ENCODE data around the gene CPEB1. TPM values are rescaled to one million over a fixed set of nuclear protein-coding genes. Genes with fewer than 3 reads are reported as not detected.
"Not testable (repeated sequence)": the region's sequence is repeated elsewhere in the genome, so short reads cannot be mapped to it uniquely, and the experiment has no call there.

CPEB1 gene
- total and polyA plus RNA-seq, 2 donors (not counting 1 experiment from before 2014, with no cell fraction given), result 8.4 to 62.3 TPM

GRCh38 chr15:82648257-82649103 is 1.3 kb upstream of the CPEB1 start:
- Histone ChIP-seq H3K9me3 (ENCODE audit: control insufficient read depth, insufficient read depth, low read depth, low read length) (no peaks in the 10 kb centered on the region), H3K4me3 (replicated peaks in 1 of 4; ENCODE audit: control extremely low read depth in 1 of 4, insufficient read depth in 1 of 4, low read depth in 3 of 4, low read length in 4 of 4) (peak overlapping the region; percentile 16 to 60 (median 27)), H3K4me2 (ENCODE audit: extremely low read depth, insufficient read depth, low read length) (peak overlapping the region; percentile 70), H3K79me2 (ENCODE audit: control insufficient read depth, insufficient read depth, low read length) (no peaks in the 10 kb centered on the region), H3K27ac (ENCODE audit: insufficient read depth, low read length) (no peak overlapping the region), H3K36me3 (ENCODE audit: control insufficient read depth, insufficient read depth, low read length) (no peaks in the 10 kb centered on the region), H3K9ac (ENCODE audit: insufficient read depth, low read length) (no peak overlapping the region), H3K27me3 (ENCODE audit: control insufficient read depth, insufficient read depth, low read length) (peaks cover 16% of the 10 kb centered on the region), H3K4me1 (ENCODE audit: control insufficient read depth, extremely low read depth, insufficient read depth, low read length) (no peaks in the 10 kb centered on the region), H4K20me1 (ENCODE audit: control insufficient read depth, extremely low read depth, insufficient read depth, low read length) (no peaks in the 10 kb centered on the region), H2AFZ (ENCODE audit: low read length) (no peak overlapping the region)
- DNase-seq (ENCODE audit: low read depth in 2 of 2), result peak in 1 of 2 donors; percentile 16
- TF ChIP-seq EZH2 (IDR thresholded peaks at IDR 0.05; ENCODE audit: low read length, missing control alignments), result peak; percentile 47
- TF ChIP-seq, protein P1, sequence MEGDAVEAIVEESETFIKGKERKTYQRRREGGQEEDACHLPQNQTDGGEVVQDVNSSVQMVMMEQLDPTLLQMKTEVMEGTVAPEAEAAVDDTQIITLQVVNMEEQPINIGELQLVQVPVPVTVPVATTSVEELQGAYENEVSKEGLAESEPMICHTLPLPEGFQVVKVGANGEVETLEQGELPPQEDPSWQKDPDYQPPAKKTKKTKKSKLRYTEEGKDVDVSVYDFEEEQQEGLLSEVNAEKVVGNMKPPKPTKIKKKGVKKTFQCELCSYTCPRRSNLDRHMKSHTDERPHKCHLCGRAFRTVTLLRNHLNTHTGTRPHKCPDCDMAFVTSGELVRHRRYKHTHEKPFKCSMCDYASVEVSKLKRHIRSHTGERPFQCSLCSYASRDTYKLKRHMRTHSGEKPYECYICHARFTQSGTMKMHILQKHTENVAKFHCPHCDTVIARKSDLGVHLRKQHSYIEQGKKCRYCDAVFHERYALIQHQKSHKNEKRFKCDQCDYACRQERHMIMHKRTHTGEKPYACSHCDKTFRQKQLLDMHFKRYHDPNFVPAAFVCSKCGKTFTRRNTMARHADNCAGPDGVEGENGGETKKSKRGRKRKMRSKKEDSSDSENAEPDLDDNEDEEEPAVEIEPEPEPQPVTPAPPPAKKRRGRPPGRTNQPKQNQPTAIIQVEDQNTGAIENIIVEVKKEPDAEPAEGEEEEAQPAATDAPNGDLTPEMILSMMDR (conservative IDR thresholded peaks at IDR 0.05 in 1 of 2, IDR thresholded peaks at IDR 0.05 in 1 of 2; ENCODE audit: low read depth in 1 of 2, low read length in 2 of 2), result no peak

GRCh38 chr15:82647835-82648256 is 683 bp upstream of the CPEB1 start:
- Histone ChIP-seq H3K4me3 (replicated peaks in 1 of 4; ENCODE audit: control extremely low read depth in 1 of 4, insufficient read depth in 1 of 4, low read depth in 3 of 4, low read length in 4 of 4) (peak overlapping the region; percentile 16 to 60 (median 27)), H3K4me1 (ENCODE audit: control insufficient read depth, extremely low read depth, insufficient read depth, low read length) (no peaks in the 10 kb centered on the region), H3K9ac (ENCODE audit: insufficient read depth, low read length) (no peak overlapping the region), H3K27ac (ENCODE audit: insufficient read depth, low read length) (no peak overlapping the region), H3K4me2 (ENCODE audit: extremely low read depth, insufficient read depth, low read length) (peak overlapping the region; percentile 70), H4K20me1 (ENCODE audit: control insufficient read depth, extremely low read depth, insufficient read depth, low read length) (no peaks in the 10 kb centered on the region), H3K9me3 (ENCODE audit: control insufficient read depth, insufficient read depth, low read depth, low read length) (no peaks in the 10 kb centered on the region), H3K36me3 (ENCODE audit: control insufficient read depth, insufficient read depth, low read length) (no peaks in the 10 kb centered on the region), H2AFZ (ENCODE audit: low read length) (peak overlapping the region; percentile 46), H3K27me3 (ENCODE audit: control insufficient read depth, insufficient read depth, low read length) (peaks cover 16% of the 10 kb centered on the region), H3K79me2 (ENCODE audit: control insufficient read depth, insufficient read depth, low read length) (no peaks in the 10 kb centered on the region)
- TF ChIP-seq, protein P1 (conservative IDR thresholded peaks at IDR 0.05 in 1 of 2, IDR thresholded peaks at IDR 0.05 in 1 of 2; ENCODE audit: low read depth in 1 of 2, low read length in 2 of 2), result no peak
- no peak for TF ChIP-seq EZH2 (IDR thresholded peaks at IDR 0.05; ENCODE audit: low read length, missing control alignments)
- DNase-seq (ENCODE audit: low read depth in 2 of 2), result no peak

DNA sequence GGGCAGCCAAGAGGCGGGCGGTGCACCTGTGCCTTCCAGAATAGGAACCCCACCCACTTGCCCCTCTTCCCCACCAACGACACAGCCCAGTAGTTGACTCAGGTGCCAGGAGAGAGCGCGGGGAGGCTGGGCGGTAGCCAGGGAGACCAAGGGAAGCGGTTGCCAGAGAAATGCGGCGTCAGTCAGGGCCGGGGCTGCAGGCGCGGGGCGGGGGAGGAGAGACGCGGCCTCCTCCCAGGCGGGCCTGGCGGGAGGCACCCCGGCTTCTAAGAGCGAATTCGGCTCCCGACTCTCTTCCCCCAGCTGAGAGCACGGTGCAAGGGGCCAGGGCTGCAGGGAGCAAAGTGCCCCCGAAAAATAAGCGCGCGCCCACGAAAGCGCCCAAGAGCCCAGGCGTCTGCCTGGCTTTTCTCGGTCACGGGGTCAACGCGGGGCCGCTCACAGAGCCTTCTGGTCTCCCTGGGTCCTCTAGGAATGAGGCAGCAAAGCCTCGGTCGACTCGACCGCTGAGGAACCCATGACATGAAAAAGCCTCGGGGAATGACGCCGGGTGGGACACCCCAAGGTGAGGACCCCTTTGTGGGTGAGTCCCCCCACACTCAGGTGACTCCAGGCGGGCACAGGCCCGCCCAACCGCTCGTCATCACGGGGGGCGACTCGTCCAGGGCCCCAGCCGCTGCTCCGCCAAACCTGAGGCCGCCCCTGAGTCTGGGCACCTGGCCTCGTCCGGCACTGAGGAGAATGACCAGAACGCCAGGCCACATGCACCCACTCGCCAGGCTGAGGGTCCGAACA is 716 bp downstream of the CPEB1 start:
- TF ChIP-seq, protein P1 (conservative IDR thresholded peaks at IDR 0.05 in 1 of 2, IDR thresholded peaks at IDR 0.05 in 1 of 2; ENCODE audit: low read depth in 1 of 2, low read length in 2 of 2), result no peak
- no peak for TF ChIP-seq EZH2 (IDR thresholded peaks at IDR 0.05; ENCODE audit: low read length, missing control alignments)
- Histone ChIP-seq H3K27ac (ENCODE audit: insufficient read depth, low read length) (no peak overlapping the region), H3K9ac (ENCODE audit: insufficient read depth, low read length) (no peak overlapping the region), H2AFZ (ENCODE audit: low read length) (no peak overlapping the region), H3K4me2 (ENCODE audit: extremely low read depth, insufficient read depth, low read length) (peak overlapping the region; percentile 59), H3K9me3 (ENCODE audit: control insufficient read depth, insufficient read depth, low read depth, low read length) (no peaks in the 10 kb centered on the region), H4K20me1 (ENCODE audit: control insufficient read depth, extremely low read depth, insufficient read depth, low read length) (no peaks in the 10 kb centered on the region), H3K79me2 (ENCODE audit: control insufficient read depth, insufficient read depth, low read length) (no peaks in the 10 kb centered on the region), H3K27me3 (ENCODE audit: control insufficient read depth, insufficient read depth, low read length) (peaks cover 16% of the 10 kb centered on the region), H3K4me3 (replicated peaks in 1 of 4; ENCODE audit: control extremely low read depth in 1 of 4, insufficient read depth in 1 of 4, low read depth in 3 of 4, low read length in 4 of 4) (peak overlapping the region in 3 of 4 experiments; percentile 0 to 60 (median 24)), H3K36me3 (ENCODE audit: control insufficient read depth, insufficient read depth, low read length) (no peaks in the 10 kb centered on the region), H3K4me1 (ENCODE audit: control insufficient read depth, extremely low read depth, insufficient read depth, low read length) (no peaks in the 10 kb centered on the region)
- no peak for DNase-seq (ENCODE audit: low read depth in 2 of 2)

DNA sequence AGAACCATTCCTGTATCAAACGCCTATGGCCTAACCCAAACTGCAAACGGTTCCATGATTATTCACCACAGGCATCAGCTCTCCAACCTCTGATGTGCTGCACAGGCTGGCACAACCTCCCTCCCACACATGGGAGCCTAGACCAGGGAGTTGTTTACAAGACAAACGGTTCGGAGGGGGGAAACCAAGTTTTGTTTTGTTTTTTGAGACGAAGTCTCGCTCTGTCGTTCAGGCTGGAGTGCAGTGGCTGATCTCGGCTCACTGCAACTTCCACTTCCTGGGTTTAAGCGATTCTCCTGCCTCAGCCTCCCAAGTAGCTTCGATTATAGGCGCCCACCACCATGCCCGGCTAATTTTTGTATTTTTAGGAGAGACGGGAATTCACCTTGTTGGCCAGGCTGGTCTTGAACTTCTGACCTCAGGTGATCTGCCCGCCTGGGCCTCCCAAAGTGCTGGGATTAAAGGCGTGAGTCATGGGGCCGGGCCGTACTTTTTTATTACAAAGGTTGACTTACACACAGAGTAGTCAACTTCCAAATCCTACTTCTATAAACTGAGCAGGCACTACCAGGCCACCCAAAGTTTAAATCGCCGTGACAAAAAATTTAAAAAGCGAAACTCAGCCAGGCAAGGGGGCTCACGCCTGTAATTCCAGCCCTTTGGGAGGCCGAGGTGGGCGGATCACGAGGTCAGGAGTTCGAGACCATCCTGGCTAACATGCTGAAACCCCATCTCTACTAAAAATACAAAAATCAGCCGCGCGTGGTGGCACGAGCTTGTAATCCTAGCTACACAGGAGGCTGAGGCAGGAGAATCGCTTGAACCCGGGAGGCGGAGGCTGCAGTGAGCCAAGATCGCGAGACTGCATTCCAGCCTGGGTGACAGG is 2.0 kb downstream of the CPEB1 start:
- not testable (repeated sequence) for H3K4me3 ChIP-seq (replicated peaks in 1 of 4; ENCODE audit: control extremely low read depth in 1 of 4, insufficient read depth in 1 of 4, low read depth in 3 of 4, low read length in 4 of 4); H3K36me3 ChIP-seq (ENCODE audit: control insufficient read depth, insufficient read depth, low read length); DNase-seq (ENCODE audit: low read depth in 2 of 2); H3K4me1 ChIP-seq (ENCODE audit: control insufficient read depth, extremely low read depth, insufficient read depth, low read length); H3K79me2 ChIP-seq (ENCODE audit: control insufficient read depth, insufficient read depth, low read length); H4K20me1 ChIP-seq (ENCODE audit: control insufficient read depth, extremely low read depth, insufficient read depth, low read length); H2AFZ ChIP-seq (ENCODE audit: low read length); H3K9me3 ChIP-seq (ENCODE audit: control insufficient read depth, insufficient read depth, low read depth, low read length); H3K27ac ChIP-seq (ENCODE audit: insufficient read depth, low read length); H3K9ac ChIP-seq (ENCODE audit: insufficient read depth, low read length); H3K4me2 ChIP-seq (ENCODE audit: extremely low read depth, insufficient read depth, low read length)
- peaks cover 16% of the 10 kb centered on the region for H3K27me3 ChIP-seq (ENCODE audit: control insufficient read depth, insufficient read depth, low read length)

Measured in fibroblast of lung (primary cell).